RWPE2 (cell line): ENCODE data around the gene XRCC3.

Source experiments
- ATAC-seq: fragments of 200-7000 bp; cut with Tn5 transposase; 3 replicates; pipeline ENCODE4 v1.9.1; 2021; ENCODE audit warnings: low read depth
- DNase-seq: peaks from one replicate; pipeline ENCODE4 v3.0.0-alpha.2; 2020; ENCODE audit warnings: low spot score
- H3K27ac ChIP-seq: fragments of 450-650 bp; 2 replicates; pipeline ENCODE4 v1.5.1; 2017; ENCODE audit warnings: mild to moderate bottlenecking; ENCODE audit not compliant: poor library complexity, severe bottlenecking
- H3K27me3 ChIP-seq: fragments of 250-450 bp; sonication (Bioruptor Pico); 2 replicates; pipeline ENCODE4 v1.5.1; 2021; ENCODE audit warnings: mild to moderate bottlenecking, moderate library complexity; ENCODE audit not compliant: insufficient read depth, poor library complexity, severe bottlenecking
- H3K36me3 ChIP-seq: fragments of 250-450 bp; sonication (Bioruptor Pico); 2 replicates; pipeline ENCODE4 v1.5.1; 2020; ENCODE audit warnings: low read depth, mild to moderate bottlenecking, moderate library complexity
- H3K4me1 ChIP-seq: fragments of 250-450 bp; sonication (Bioruptor Pico); 2 replicates; pipeline ENCODE4 v1.5.1; 2021; ENCODE audit warnings: mild to moderate bottlenecking, moderate library complexity; ENCODE audit not compliant: insufficient read depth, poor library complexity, severe bottlenecking
- H3K4me3 ChIP-seq: fragments of 250-450 bp; sonication (Bioruptor Pico); 2 replicates; pipeline ENCODE4 v1.5.1; 2021; ENCODE audit warnings: mild to moderate bottlenecking, moderate library complexity; ENCODE audit not compliant: severe bottlenecking
- H3K9me3 ChIP-seq: fragments of 250-450 bp; sonication (Bioruptor Pico); 2 replicates; pipeline ENCODE4 v1.5.1; 2021; ENCODE audit warnings: mild to moderate bottlenecking, moderate library complexity; ENCODE audit not compliant: severe bottlenecking
- CTCF ChIP-seq: fragments of 450-650 bp; IDR thresholded peaks from one replicate; pipeline ENCODE4 v1.5.1; 2017; ENCODE audit warnings: mild to moderate bottlenecking, moderate library complexity; ENCODE audit not compliant: poor library complexity, severe bottlenecking

XRCC3 gene

GRCh38 chr14:103708750-103709187 lies 6.5 kb downstream of the XRCC3 start:
- H3K27me3 ChIP-seq = no peaks in the 10 kb centered on the region
- ATAC-seq (no peak), DNase-seq (no peak)
- H3K4me1 ChIP-seq = peaks cover 28% of the 10 kb centered on the region
- H3K27ac ChIP-seq = no peak overlapping the region
- no peak for TF ChIP-seq CTCF
- no peak overlapping the region for H3K4me3 ChIP-seq
- H3K36me3 ChIP-seq = peaks cover 94% of the 10 kb centered on the region
- H3K9me3 ChIP-seq = no peaks in the 10 kb centered on the region

DNA sequence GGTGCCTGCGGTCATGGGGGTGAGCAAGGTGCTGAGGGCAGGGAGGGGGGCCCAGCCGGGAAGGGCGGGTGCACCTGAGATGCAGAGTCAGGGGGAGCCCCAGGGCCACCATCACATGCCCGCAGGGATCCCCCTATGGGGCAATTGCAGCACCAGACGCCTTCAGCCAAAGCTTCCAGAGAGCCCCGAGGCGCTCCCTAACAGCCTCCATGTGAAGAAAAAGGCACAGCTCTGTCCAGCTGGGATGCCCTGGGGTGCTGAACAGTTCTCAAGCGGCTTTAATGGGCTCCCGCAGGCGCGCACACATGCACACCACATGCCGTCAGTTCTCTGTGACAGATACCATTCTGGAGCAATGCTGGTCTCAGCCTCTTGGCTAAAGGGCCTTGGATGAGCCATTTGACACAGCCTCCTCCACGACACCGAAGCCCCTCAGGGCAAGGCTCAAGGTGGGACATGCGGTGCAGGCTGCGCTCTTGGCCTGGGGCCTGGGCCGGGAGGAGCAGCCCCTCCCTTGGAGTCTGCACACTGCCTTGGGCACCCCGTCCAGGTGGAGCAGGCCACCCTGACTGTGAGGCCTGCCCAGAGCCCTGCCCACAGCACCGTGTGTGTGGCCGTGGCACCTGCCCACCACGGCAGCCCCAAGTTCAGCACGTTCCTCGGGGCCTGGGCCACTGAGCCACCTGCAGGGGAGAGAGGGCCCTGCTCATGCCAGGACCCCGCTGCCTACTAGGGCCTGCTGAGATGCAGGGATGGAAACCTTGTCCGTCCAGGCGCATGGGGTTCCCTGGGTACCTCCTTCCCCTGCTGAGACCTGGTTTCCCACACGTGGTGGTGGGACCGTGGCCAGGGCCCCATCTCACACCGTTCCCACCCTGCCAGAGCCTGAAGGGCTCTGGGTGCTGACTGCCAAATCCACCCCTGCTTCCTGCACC lies 7.7 kb downstream of the XRCC3 start:
- Histone ChIP-seq H3K36me3 (peaks cover 86% of the 10 kb centered on the region), H3K9me3 (no peaks in the 10 kb centered on the region), H3K27ac (no peak overlapping the region), H3K4me1 (peaks cover 18% of the 10 kb centered on the region), H3K4me3 (no peak overlapping the region), H3K27me3 (no peaks in the 10 kb centered on the region)
- ATAC-seq (no peak), DNase-seq (no peak)
- no peak for TF ChIP-seq CTCF

DNA sequence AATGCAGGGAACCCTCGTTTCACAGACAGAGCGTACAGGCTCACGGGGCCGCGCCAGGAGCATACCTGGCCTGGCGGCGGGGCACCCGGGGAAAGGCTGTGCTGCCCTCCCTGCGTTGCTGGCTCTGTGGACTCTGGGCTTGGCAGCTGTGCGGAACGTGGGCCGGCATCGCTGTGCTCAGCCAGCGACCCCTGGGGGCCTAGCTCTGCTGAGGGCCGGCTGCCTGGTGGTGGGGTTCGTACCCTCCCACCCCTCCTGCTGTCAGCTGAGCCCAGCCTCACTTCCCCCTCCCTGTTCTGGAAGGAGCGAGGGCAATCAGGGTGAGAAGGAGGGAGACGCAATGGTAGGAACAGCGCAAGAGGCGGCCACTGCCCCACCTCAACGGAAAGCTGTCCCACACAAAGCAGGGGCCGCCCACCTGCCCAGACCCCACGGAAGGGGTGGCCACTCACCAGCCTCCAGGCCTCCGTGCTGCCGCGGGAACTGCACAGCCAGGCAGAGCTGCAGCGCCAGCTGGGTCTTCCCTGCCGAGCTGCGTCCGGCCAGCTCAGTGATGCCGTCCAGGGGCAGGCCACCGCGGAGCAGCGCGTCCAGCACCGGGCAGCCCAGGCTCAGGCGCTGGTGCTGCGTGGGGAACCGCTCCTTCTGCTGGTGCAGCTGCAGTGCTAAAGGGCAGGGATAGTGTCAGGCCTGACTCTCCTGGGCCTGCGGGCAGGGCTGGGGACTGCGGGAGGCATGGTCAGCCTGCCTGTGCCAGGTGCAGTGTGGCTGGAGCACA lies 8.5 kb downstream of the XRCC3 start:
- Histone ChIP-seq H3K4me1 (peaks cover 11% of the 10 kb centered on the region), H3K36me3 (peaks cover 90% of the 10 kb centered on the region)
- no peak for ATAC-seq

GRCh38 chr14:103705504-103706284 lies 9.6 kb downstream of the XRCC3 start:
- Histone ChIP-seq H3K27me3 (no peaks in the 10 kb centered on the region), H3K36me3 (peaks cover 89% of the 10 kb centered on the region)
- ATAC-seq = no peak

More for the DNA sequence above, 8.5 kb downstream of the XRCC3 start:
- no peak for TF ChIP-seq CTCF
- Histone ChIP-seq H3K9me3 (no peaks in the 10 kb centered on the region), H3K27me3 (no peaks in the 10 kb centered on the region), H3K4me3 (no peak overlapping the region), H3K27ac (no peak overlapping the region)
- no peak for DNase-seq

More at GRCh38 chr14:103705504-103706284, 9.6 kb downstream of the XRCC3 start:
- Histone ChIP-seq H3K4me1 (peaks cover under 1% of the 10 kb centered on the region), H3K4me3 (no peak overlapping the region), H3K27ac (no peak overlapping the region), H3K9me3 (no peaks in the 10 kb centered on the region)
- TF ChIP-seq CTCF = no peak
- no peak for DNase-seq
